GM19324 (cell line): ENCODE results near the gene KIRREL2.

Source experiments
- ATAC-seq: cut with Tn5 transposase; IDR thresholded peaks from one replicate; pipeline ENCODE4 v1.9.1; 2021; ENCODE audit warnings: mild to moderate bottlenecking, moderate library complexity; ENCODE audit not compliant: unreplicated experiment, low FRiP score

KIRREL2 gene

GRCh38 chr19:35913589-35913988, 56.9 kb downstream of the KIRREL2 start:
- ATAC-seq: no peak

DNA sequence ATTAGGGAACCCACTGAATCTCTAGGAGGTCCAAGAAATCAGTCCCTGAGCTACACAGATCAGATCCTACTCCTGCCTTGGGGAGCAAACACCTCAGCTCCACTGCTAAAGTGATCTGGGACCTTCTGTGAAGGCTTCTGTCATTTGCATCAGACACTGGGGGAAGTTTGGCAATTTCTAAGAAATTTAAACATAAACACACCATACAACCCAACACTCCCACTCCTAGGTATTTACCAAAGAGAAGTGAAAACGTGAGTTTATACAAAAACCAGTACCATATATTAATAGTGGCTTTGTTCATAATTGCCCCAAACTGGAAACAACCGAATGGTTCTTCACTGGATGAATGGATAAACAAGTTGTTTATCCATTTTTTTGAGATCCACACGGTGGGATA, 58.7 kb downstream of the KIRREL2 start:
- ATAC-seq: no peak
